ENCODE measurements around the gene NAP1L2.
A peak's percentile ranks its signal among the peaks of the same experiment; 100 is the strongest.
"Not testable (repeated sequence)": the region's sequence is repeated elsewhere in the genome, so short reads cannot be mapped to it uniquely, and the experiment has no call there.

Gene NAP1L2, protein sequence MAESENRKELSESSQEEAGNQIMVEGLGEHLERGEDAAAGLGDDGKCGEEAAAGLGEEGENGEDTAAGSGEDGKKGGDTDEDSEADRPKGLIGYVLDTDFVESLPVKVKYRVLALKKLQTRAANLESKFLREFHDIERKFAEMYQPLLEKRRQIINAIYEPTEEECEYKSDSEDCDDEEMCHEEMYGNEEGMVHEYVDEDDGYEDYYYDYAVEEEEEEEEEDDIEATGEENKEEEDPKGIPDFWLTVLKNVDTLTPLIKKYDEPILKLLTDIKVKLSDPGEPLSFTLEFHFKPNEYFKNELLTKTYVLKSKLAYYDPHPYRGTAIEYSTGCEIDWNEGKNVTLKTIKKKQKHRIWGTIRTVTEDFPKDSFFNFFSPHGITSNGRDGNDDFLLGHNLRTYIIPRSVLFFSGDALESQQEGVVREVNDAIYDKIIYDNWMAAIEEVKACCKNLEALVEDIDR

GRCh38 chrX:73214426-73215094, at the start of gene NAP1L2:
NAP1L2 (minus strand) TSS chrX:73214851; CDS start chrX:73214492, 359 bp downstream.
- peak; percentile 7 for DNase-seq (ENCODE audit: low read depth)

DNA sequence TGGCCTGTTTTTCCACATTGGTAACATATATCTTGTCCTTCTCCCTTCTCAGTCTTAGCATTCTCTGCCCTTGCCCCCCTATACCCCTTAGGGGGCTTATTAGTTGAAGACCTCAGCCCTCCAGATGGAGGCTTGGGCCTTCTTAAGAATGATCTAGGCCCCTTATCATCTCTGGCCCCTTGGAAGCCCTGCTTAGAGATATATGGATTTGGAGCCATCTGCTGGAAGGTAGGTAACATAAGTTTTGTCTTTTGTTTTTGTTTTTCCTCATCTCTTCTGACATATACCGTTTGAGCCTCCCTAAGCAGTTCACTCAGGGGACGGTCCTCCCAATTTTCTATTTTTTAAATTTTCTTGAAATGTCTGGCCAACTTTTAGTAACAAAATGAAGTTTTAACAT, 48.3 kb upstream of the NAP1L2 start:
- no peak for DNase-seq (ENCODE audit: low read depth)

GRCh38 chrX:73239242-73239641, 24.6 kb upstream of the NAP1L2 start:
- DNase-seq (ENCODE audit: low read depth): no peak

- no peak for DNase-seq (ENCODE audit: low read depth)
These were observed 3.0 kb upstream of the NAP1L2 start for GRCh38 chrX:73217621-73218020.

DNA sequence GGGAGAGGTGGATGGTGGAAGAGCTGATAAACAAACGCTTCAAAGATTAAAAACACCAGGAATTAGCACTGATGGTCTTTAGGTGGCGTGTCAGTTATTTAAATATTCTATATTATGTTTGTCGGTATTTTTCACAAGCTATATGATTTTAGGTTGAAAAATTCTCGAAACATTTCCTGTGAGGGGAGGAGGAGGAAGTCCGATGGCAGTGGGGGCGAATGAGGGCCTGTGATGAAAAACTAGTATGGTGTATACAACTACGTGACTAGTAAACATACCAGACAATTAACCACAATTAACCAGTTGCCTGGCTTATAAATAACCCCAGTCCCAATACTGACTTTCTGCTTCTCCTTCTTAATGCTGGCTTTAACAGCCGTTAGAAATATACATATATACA, 595 bp upstream of the NAP1L2 start:
- DNase-seq (ENCODE audit: low read depth): no peak

DNA sequence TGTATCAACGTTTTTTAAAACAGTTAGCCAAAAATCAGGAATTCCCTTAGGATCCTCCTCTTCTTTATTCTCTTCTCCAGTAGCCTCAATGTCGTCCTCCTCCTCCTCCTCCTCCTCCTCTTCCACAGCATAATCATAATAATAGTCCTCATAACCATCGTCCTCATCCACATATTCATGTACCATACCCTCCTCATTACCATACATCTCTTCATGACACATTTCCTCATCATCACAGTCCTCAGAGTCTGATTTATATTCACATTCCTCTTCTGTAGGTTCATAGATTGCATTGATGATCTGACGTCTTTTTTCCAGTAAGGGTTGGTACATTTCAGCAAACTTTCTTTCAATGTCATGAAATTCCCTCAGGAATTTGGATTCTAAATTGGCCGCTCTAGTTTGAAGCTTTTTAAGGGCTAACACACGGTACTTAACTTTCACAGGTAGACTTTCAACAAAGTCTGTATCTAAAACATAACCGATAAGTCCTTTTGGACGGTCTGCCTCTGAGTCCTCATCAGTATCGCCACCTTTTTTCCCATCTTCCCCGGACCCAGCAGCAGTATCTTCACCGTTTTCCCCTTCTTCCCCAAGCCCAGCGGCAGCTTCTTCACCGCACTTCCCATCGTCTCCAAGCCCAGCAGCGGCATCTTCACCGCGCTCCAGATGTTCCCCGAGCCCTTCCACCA, 771 bp downstream of the NAP1L2 start:
- DNase-seq (ENCODE audit: low read depth): no peak

DNA sequence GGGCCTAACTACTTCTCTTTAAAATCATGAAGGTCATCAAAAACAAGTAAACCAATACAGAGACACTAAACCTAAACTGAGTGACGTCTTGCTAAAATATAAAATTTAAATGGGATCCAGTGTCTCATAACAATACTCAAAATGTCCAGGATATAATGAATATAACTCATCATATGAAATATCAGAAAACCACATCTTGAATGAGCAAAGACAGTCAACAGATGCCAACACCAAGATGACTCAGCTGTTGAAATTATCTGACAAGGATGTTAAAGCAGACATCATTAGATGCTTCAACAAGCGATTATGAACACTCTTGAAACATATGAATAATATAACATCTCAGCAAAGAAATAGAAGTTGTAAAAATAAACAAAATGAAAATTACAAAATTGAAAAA, 8.3 kb downstream of the NAP1L2 start:
- no peak for DNase-seq (ENCODE audit: low read depth)

DNA sequence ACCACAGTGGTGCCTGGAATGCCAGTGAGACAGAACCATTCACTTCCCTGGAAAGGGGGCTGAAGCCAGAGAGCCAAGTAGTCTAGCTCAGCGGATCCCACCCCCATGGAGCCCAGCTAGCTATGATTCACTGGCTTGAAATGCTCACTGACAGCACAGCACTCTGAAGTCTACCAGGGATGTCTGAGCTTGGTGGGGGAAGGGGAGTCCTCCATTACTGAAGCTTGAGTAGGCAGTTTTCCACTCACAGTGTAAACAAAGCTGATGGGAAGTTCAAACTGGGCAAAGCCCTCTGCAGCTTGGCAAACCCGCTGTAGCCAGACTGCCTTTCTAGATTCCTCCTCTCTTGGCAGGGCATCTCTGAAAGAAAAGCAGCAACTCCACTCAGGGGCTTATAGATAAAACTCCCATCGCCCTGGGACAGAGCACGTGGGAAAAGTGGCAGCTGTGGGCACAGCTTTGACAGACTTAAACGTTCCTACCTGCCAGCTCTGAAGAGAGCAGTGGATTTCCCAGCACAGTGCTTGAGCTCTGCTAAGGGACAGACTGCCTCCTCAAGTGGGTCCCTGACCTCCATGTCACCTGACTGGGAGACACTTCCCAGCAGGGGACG, 32.0 kb downstream of the NAP1L2 start:
- no peak for DNase-seq (ENCODE audit: low read depth)

DNA sequence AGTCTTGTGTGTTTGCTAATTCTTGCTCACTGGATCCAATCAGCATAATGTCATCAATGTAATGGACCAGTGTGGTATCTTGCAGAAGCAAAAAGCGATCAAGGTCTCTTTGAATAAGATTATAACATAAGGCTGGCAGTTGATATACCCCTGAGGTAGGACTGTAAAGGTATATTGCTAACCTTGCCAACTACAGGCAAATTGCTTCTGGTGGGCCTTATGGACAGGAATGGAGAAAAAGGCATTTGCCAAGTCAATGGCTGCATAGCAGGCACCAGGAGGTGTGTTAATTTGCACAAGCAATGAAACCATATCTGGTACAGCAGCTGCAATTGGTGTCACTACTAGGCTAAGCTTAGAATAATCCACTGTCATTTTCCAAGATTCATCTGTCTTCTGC, 45.7 kb downstream of the NAP1L2 start:
- not testable (repeated sequence) for DNase-seq (ENCODE audit: low read depth)
